HG03442 (cell line): ENCODE measurements around the gene ATXN7L3.

Experiments used
- ATAC-seq: cut with Tn5 transposase; IDR thresholded peaks from one replicate; pipeline ENCODE4 v1.9.1; 2021; ENCODE audit warnings: mild to moderate bottlenecking, moderate library complexity; ENCODE audit not compliant: unreplicated experiment

Gene ATXN7L3

GRCh38 chr17:44219108-44219615, 19.5 kb upstream of the ATXN7L3 start:
- peak; percentile 22 for ATAC-seq

DNA sequence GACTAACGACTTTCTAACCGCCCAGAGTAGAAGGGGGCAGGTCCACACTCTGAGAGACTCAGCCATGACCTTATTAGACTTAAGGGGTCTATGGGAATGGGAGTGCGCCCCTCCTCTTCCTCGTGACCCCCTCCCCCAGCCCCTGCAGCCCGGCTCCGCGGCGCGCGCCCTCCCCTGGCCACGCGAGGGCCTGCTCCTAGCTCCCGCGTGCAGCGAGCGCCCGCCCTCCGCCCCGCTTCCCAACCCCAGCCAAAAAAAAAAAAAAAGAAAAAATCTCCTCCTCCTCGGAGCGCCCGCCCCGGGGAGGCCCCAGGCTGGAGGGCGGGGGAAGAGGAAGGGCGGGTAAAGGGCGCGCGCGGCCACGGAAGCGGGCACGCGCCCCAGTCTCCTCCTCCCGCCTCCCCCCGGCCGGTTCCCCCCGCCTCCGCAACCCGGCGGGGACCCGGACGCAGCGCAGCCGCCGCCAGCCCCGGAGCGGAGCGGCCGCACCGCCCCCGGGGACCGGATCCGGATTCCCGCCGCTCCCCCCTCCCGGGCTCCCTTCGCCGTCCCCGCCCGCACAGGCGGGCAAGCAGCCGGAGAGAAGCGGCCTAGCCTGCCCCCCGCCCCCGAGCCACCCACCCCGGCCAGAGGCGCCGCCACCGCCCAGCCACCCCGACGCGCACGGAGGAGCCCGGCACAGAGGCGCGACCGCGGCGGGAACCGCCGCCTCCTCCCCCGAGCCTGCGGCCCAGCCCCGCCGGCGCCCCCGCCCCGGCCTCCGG, 18.8 kb upstream of the ATXN7L3 start:
- peak; percentile 38 for ATAC-seq

DNA sequence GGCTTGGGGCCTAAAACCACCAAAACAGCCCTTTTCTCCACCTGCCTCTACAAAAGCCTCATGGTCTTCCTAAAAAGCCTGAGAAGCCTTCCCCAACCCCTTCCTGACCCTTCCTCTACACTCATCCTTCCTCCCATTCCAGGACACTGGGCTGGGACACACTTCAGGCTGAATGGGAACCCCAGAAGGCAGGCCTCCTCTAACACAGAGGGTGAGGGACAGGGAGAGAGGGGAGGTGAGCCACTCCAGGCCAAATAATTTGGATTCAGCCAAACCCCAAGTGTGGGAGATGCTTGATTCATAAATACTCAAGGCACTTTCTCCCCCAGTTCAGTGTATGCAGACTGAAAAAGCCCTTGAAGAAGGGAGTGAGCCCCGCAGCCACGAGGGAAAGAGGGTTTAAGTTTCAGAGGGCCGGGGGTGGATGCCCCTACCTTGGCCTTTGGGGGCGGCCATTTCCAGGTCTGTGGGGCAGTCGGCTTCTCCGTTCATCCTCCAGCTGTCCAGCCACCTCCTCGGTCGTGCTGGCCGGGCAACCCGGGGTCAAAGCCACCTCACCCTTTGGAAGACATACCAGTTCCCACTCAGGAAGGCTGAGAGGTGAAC, 18.2 kb upstream of the ATXN7L3 start:
- ATAC-seq, result no peak

- no peak for ATAC-seq
Measured at GRCh38 chr17:44216694-44217093, 17.0 kb upstream of the ATXN7L3 start.

DNA sequence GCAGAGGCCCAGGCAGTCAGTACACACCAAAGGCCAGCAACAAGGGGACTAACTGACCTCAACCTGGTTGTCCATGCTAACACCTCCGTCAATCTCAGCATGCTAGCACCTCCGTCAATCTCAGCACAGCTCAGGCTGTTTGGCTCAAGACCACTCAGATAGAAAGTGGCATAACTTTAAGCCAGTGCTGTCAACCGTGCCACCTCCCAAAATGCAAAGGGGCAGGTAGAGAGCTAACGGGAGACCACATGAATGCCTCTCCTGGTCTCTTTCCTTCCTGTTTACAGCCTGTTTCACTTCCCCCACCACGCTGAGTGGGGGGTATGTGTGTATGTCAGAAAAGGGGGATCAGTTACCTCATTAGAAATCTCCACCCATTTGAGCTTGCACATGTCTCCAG, 16.5 kb upstream of the ATXN7L3 start:
- ATAC-seq, result no peak

- no peak for ATAC-seq
Measured at GRCh38 chr17:44214896-44215295, 15.2 kb upstream of the ATXN7L3 start.

GRCh38 chr17:44214230-44214494, 14.5 kb upstream of the ATXN7L3 start:
- ATAC-seq, result no peak

- no peak for ATAC-seq
Measured at GRCh38 chr17:44213403-44214229, 13.9 kb upstream of the ATXN7L3 start.

DNA sequence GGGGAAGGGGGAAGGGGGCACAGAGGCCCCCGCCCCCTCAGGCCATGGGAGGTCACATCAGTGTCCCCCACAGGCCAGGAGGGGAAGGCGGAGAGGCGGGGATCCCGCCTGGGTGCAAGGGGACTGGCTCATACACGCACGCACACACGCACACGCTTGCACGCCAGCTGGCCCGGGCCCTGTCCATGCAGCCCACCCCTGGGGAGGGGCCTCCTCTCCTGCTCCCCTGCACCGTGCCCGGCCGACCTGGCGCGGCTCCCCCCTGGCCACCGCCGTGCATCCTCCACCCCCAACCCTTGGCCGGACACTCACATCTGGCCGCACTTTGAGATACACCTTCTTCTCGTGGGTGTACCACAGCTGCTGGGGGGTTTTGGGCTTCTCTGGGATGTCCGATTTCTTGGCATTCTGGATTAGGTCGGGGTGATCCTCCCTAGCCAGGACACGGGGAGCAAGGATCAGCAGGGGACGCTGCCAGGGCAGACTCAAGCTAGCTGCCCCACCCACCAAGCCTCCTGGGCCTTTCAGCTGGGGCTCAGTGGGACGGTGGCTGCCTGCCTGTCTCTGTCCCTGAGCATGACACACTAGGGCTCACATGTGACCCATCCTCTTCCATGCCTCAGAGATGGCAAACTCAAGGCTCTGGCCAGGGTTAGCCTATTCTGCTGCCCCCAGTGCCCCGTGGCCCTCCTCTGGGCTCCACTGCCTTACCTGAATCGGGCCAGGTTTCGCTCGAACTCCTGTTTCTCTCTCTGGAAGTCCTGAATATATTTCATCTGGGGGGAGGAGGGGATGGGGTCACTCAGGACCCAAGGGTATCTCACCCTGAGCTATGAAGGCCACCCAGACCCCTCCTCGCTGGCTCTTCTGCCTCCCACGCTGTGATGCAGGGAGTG, 13.1 kb upstream of the ATXN7L3 start:
- ATAC-seq, result no peak

DNA sequence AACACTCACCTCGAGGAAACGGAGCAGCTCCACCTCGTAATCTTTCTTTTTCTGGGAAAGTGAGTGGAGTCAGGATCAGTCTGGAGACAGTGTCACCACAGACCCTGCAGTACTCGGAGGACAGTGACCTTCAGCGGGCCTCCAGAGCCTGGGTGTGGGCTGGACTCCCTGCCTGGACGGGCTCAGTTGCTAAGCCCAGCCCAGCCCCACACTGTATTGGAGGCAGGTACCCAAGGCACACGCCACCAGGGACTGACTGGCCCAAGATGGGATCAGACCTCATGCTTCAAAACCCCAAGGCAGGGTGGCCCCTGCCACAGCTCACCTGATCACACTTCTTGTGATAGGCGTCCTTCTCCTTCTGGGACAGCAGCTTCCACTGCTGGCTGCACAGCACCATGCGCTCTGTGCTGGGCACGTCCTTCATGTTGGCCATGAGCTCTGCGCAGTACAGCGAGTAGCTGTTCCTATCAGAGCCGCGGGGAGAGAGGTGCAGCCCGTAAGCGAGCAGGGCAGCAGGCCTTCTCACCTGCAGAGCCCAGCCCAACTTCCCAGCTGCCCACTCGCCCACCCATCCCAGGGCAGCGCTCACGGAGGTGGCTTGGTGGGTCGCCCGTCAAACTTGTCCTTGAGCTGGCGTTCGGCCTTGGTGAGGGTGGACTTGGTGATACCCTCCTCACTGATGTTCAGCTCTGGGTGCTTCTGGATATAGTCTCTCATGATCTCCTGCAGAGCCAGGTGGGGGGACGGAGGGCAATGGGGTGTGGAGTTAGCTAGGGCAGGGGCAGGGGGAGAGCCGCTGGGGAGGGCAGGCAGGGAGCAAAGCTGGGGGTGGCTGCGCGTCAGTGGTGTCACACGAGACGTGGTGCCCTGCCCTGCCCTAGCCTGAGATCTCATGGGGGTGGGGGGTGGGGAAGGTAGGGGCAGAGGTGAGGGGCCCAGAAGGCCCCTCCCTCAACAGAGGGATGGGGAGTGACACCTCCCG, 11.9 kb upstream of the ATXN7L3 start:
- ATAC-seq, result no peak

- peak; percentile 72 for ATAC-seq
Measured at GRCh38 chr17:44210342-44211192, 10.9 kb upstream of the ATXN7L3 start.

DNA sequence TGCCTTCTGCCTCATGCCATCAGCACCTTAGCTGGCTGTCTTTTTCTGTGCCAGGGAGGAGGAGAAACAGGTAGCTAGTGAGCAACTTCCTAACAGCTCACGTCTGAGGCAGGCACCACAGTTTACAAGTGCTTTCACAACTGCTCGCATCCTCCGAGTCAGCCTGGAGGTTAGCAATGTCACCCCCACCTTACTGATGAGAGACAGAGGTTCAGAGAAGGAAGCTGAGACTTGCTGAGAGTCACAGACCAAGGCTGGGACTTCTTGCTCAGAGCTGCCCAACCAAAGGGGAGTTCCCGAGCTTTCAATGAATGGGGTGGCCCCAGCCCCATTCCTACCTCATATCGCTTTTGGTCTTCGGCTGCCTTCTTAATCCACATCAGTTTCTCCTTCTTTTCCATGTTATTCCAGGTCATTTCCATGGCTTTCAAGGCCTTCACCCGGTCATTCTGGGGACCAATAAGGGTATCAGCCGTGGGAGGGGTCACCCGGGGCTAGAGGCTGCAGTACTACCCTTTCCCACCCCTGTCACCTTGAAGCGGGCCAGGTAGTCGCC, 10.2 kb upstream of the ATXN7L3 start:
- ATAC-seq, result peak; percentile 29

GRCh38 chr17:44207743-44208142, 8.1 kb upstream of the ATXN7L3 start:
- no peak for ATAC-seq

DNA sequence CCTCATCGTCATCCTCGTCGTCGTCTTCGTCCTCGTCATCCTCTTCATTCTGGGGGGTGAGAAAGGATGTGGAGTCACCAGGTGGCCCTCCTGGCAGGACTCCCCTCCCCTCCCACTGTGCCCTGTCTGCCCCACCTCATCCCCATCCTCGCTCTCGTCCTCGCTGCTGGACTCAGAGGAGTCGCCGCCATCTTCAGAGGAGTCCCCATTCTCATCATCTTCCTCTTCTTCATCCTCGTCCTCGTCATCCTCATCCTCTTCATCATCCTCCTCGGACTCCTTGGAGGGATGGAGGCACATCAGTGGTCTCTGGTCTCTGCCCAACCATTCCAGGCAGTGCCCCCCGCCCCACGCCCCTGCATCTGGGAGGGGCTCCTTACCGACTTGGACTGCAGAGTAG, 7.6 kb upstream of the ATXN7L3 start:
- no peak for ATAC-seq

- no peak for ATAC-seq
Measured at GRCh38 chr17:44206825-44207155, 7.1 kb upstream of the ATXN7L3 start.

DNA sequence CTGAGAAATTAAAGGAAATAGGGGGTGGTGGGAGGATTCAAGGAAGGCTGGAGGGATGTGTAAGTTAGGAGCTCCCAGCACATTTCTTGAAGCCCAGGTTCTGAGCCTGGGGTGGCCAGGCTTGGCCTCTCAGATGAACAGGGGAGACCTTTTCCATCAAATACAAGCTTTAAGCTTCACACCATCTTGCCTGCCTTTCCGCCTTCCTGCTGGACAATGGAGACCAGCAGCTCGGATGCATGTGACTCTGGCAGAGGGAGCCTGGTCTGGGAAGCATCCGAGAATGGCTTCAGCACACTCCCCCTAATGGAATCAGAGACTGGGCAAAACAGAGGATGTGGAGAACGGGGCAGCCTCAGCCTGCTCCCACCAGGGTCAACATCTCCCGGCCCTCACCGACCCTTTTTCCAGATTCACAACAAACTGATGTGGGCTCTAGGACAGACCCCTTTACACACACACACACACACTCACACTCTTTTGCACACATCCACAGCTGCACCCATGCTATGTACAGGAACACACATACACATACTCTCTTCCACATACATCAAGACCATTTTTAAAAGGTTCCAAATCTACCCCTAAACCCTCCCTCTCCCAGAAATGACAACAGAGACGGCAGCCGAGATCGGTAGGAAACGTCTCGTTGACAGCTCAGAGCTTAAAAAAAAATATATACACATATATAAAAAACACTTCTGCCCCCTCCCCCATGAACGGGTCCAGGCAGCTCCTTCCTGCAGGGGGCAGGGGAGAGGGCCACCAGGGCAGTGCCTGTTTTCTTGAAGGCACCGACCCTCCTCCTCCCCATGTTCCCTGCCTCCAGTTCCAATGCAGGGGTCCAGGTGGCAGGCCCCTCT, 6.5 kb upstream of the ATXN7L3 start:
- no peak for ATAC-seq

GRCh38 chr17:44204441-44204882, 4.8 kb upstream of the ATXN7L3 start:
- ATAC-seq, result no peak
